HEK293 (cell line): ENCODE data around the gene XIAP.
"Not testable (repeated sequence)": the region's sequence is repeated elsewhere in the genome, so short reads cannot be mapped to it uniquely, and the experiment has no call there.

Experiments
- CTCF ChIA-PET: fragments of 350-600 bp; formaldehyde crosslinking; extraction: SDS; loops from one replicate; lab custom pipeline; 2021; ENCODE audit warnings: antibody characterized with exemption; lab: Yijun Ruan, JAX
- POLR2A ChIA-PET: fragments of 300-600 bp; formaldehyde crosslinking; extraction: SDS; loops from one replicate; lab custom pipeline; 2020; ENCODE audit warnings: antibody characterized with exemption, inconsistent platforms; lab: Yijun Ruan, JAX
- H3K27ac ChIP-seq: fragments of 200-500 bp; sonication (Bioruptor generic); 2 replicates; pipeline ENCODE4 v1.5.1; 2014; ENCODE audit warnings: low read depth, low read length, control low read depth, inconsistent platforms; ENCODE audit errors: extremely low read depth
- H3K36me3 ChIP-seq, 2 experiments: fragments of 200-500 bp in 1 of 2; sonication (Bioruptor generic) in 1 of 2; 1 replicate in 1 of 2; 2 replicates in 1 of 2; pipeline ENCODE4 v1.5.1; 2014 to 2017; ENCODE audit warnings: inconsistent platforms in 2 of 2, low read length in 2 of 2; ENCODE audit not compliant: control insufficient read depth in 2 of 2, insufficient read depth in 1 of 2
- H3K4me1 ChIP-seq: fragments of 200-500 bp; sonication (Bioruptor generic); 2 replicates; pipeline ENCODE4 v1.5.1; 2014; ENCODE audit warnings: mild to moderate bottlenecking, low read length, inconsistent platforms; ENCODE audit not compliant: control insufficient read depth, insufficient read depth
- H3K4me3 ChIP-seq: 2 replicates; pipeline ENCODE4 v1.5.1; 2011; ENCODE audit warnings: low read depth, mild to moderate bottlenecking, control low read depth, low read length, moderate library complexity
- H3K9me3 ChIP-seq: fragments of 200-500 bp; sonication (Bioruptor generic); 2 replicates; pipeline ENCODE4 v1.5.1; 2014; ENCODE audit warnings: low read depth, low read length, inconsistent platforms; ENCODE audit not compliant: control insufficient read depth, insufficient read depth
- SCRT1 ChIP-seq: fragments of 450-650 bp; formaldehyde crosslinking; IDR thresholded peaks from 2 replicates; pipeline ENCODE4 v1.5.1; 2016; ENCODE audit warnings: missing biosample characterization, missing genetic modification characterization, borderline replicate concordance
- SCRT2 ChIP-seq: fragments of 450-650 bp; formaldehyde crosslinking; IDR thresholded peaks from 2 replicates; pipeline ENCODE4 v1.5.1; 2016; ENCODE audit warnings: missing biosample characterization, missing genetic modification characterization
- SETDB1 ChIP-seq: IDR thresholded peaks from one replicate; pipeline ENCODE4 v1.6.1; 2017; ENCODE audit warnings: mild to moderate bottlenecking, low read length, moderate library complexity, mixed read lengths; ENCODE audit not compliant: insufficient read length
- TRIM28 ChIP-seq: IDR thresholded peaks from 2 replicates; pipeline ENCODE4 v1.6.1; 2011; ENCODE audit warnings: low read length, control low read depth, borderline replicate concordance
- YY1 ChIP-seq: fragments of 450-650 bp; formaldehyde crosslinking; IDR thresholded peaks from 2 replicates; pipeline ENCODE4 v1.5.1; 2018; ENCODE audit warnings: missing biosample characterization, missing genetic modification characterization
- ZBTB1 ChIP-seq: fragments of 450-650 bp; formaldehyde crosslinking; IDR thresholded peaks from 2 replicates; pipeline ENCODE4 v1.5.1; 2016; ENCODE audit warnings: missing biosample characterization, missing genetic modification characterization
- ZNF10 ChIP-seq: fragments of 450-650 bp; formaldehyde crosslinking; IDR thresholded peaks from 2 replicates; pipeline ENCODE4 v1.5.1; 2017; ENCODE audit warnings: missing biosample characterization, missing genetic modification characterization
- ZNF138 ChIP-seq: fragments of 450-650 bp; formaldehyde crosslinking; IDR thresholded peaks from 2 replicates; pipeline ENCODE4 v1.5.1; 2016; ENCODE audit warnings: missing biosample characterization, missing genetic modification characterization, borderline replicate concordance
- ZNF274 ChIP-seq, 2 experiments: fragments of 200-500 bp in 1 of 2; fragments of 450-650 bp in 1 of 2; sonication (Bioruptor generic) in 1 of 2; formaldehyde crosslinking in 1 of 2; IDR thresholded peaks; 2 replicates each; pipeline versions ENCODE4 v1.5.1 to v1.6.1; 2014 to 2016; ENCODE audit warnings: borderline replicate concordance in 1 of 2, inconsistent platforms in 1 of 2, low read length in 1 of 2, missing biosample characterization in 1 of 2, missing genetic modification characterization in 1 of 2
- ZNF521 ChIP-seq: fragments of 450-650 bp; formaldehyde crosslinking; IDR thresholded peaks from 2 replicates; pipeline ENCODE4 v1.5.1; 2017; ENCODE audit warnings: missing biosample characterization, mild to moderate bottlenecking, missing genetic modification characterization
- ZNF585B ChIP-seq: fragments of 450-650 bp; formaldehyde crosslinking; IDR thresholded peaks from 2 replicates; pipeline ENCODE4 v1.5.1; 2016; ENCODE audit warnings: missing biosample characterization, missing genetic modification characterization
- ZNF664 ChIP-seq: fragments of 450-650 bp; formaldehyde crosslinking; IDR thresholded peaks from 2 replicates; pipeline ENCODE4 v1.5.1; 2016; ENCODE audit warnings: missing biosample characterization, missing genetic modification characterization
- TF ChIP-seq, protein P1 (sequence below): fragments of 450-650 bp; formaldehyde crosslinking; IDR thresholded peaks from 2 replicates; pipeline ENCODE4 v1.5.1; 2016; ENCODE audit warnings: missing biosample characterization, missing genetic modification characterization
- TF ChIP-seq, protein P2 (sequence below): fragments of 450-650 bp; formaldehyde crosslinking; IDR thresholded peaks from 2 replicates; pipeline ENCODE4 v1.5.1; 2017; ENCODE audit warnings: missing biosample characterization, missing genetic modification characterization

The XIAP gene

GRCh38 chrX:123932055-123932454, 72.2 kb downstream of the XIAP start:
- POLR2A ChIA-PET, H3K27ac ChIP-seq, H3K4me3 ChIP-seq, H3K36me3 ChIP-seq, H3K9me3 ChIP-seq, H3K4me1 ChIP-seq, CTCF ChIA-PET: not testable (repeated sequence)
- TF ChIP-seq SETDB1 (peak; percentile 69), ZNF585B (peak; percentile 99), TRIM28 (peak; percentile 62; the same call in 1 of the 2 replicates)

GRCh38 chrX:123943074-123943473, 83.2 kb downstream of the XIAP start:
- Histone ChIP-seq H3K4me1 (no peaks in the 10 kb centered on the region), H3K4me3 (no peak overlapping the region), H3K9me3 (no peaks in the 10 kb centered on the region), H3K27ac (no peak overlapping the region), H3K36me3 (no peaks in the 10 kb centered on the region)
- ChIA-PET CTCF (no interaction called here), POLR2A (no interaction called here)
- 0 out of 2 replicates have a peak, but pooled peaks have one; percentile 21 for TF ChIP-seq ZBTB1 (tag by site-specific recombination)
- no peak for TF ChIP-seq ZNF521 (tag by site-specific recombination)
- no peak for TF ChIP-seq ZNF138 (tag by site-specific recombination)
- TF ChIP-seq SCRT1 (tag by site-specific recombination): peak; percentile 46; the same call in 1 of the 2 replicates
- TF ChIP-seq, protein P1, sequence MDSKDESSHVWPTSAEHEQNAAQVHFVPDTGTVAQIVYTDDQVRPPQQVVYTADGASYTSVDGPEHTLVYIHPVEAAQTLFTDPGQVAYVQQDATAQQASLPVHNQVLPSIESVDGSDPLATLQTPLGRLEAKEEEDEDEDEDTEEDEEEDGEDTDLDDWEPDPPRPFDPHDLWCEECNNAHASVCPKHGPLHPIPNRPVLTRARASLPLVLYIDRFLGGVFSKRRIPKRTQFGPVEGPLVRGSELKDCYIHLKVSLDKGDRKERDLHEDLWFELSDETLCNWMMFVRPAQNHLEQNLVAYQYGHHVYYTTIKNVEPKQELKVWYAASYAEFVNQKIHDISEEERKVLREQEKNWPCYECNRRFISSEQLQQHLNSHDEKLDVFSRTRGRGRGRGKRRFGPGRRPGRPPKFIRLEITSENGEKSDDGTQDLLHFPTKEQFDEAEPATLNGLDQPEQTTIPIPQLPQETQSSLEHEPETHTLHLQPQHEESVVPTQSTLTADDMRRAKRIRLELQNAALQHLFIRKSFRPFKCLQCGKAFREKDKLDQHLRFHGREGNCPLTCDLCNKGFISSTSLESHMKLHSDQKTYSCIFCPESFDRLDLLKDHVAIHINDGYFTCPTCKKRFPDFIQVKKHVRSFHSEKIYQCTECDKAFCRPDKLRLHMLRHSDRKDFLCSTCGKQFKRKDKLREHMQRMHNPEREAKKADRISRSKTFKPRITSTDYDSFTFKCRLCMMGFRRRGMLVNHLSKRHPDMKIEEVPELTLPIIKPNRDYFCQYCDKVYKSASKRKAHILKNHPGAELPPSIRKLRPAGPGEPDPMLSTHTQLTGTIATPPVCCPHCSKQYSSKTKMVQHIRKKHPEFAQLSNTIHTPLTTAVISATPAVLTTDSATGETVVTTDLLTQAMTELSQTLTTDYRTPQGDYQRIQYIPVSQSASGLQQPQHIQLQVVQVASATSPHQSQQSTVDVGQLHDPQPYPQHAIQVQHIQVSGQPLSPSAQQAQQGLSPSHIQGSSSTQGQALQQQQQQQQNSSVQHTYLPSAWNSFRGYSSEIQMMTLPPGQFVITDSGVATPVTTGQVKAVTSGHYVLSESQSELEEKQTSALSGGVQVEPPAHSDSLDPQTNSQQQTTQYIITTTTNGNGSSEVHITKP (tag by site-specific recombination): peak; percentile 22; the same call in 1 of the 2 replicates
- peak; percentile 62 for TF ChIP-seq SCRT2 (tag by site-specific recombination)
- peak; percentile 47; the same call in 1 of the 2 replicates for TF ChIP-seq ZNF10 (tag by site-specific recombination)

DNA sequence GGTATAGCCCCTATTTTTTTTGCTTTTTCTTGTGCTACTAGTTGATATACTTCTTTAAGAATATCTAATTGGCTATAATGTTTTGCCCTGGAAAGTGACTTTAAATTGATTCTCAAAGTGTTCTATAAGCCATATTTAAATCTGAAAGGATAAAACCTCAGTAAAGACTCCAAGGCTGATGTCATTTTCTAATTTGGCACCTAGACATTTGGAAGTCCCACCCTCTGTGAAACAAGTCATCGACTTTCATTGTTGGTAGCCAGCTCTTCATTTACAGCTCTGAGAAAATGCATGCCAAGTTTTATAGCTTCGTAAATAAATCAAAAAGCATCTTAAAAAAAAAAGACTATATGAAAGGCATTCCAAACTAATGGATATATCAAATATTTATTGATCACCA, 83.6 kb downstream of the XIAP start:
- CTCF ChIA-PET: no interaction called here
- TF ChIP-seq ZNF664 (tag by site-specific recombination): 0 out of 2 replicates have a peak, but pooled peaks have one; percentile 58
- TF ChIP-seq, protein P2, sequence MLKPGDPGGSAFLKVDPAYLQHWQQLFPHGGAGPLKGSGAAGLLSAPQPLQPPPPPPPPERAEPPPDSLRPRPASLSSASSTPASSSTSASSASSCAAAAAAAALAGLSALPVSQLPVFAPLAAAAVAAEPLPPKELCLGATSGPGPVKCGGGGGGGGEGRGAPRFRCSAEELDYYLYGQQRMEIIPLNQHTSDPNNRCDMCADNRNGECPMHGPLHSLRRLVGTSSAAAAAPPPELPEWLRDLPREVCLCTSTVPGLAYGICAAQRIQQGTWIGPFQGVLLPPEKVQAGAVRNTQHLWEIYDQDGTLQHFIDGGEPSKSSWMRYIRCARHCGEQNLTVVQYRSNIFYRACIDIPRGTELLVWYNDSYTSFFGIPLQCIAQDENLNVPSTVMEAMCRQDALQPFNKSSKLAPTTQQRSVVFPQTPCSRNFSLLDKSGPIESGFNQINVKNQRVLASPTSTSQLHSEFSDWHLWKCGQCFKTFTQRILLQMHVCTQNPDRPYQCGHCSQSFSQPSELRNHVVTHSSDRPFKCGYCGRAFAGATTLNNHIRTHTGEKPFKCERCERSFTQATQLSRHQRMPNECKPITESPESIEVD: peak; percentile 28; the same call in 1 of the 2 replicates
- no peak for TF ChIP-seq ZNF274 (IDR thresholded peaks at IDR 0.05; ENCODE audit: low read length)
- no peak for TF ChIP-seq ZNF274 (tag by site-specific recombination; IDR thresholded peaks at IDR 0.05; ENCODE audit: borderline replicate concordance)
- no peak for TF ChIP-seq YY1 (tag by site-specific recombination)
- TF ChIP-seq, all 188 proteins: peak for 2

More for the DNA sequence above, 83.6 kb downstream of the XIAP start:
- no peaks in the 10 kb centered on the region for H3K36me3 ChIP-seq
- H3K9me3 ChIP-seq: no peaks in the 10 kb centered on the region
- POLR2A ChIA-PET: no interaction called here
- no peak overlapping the region for H3K4me3 ChIP-seq
- H3K4me1 ChIP-seq: no peaks in the 10 kb centered on the region
- H3K27ac ChIP-seq: no peak overlapping the region
